ENCODE data around the gene OSBP2.

DNA sequence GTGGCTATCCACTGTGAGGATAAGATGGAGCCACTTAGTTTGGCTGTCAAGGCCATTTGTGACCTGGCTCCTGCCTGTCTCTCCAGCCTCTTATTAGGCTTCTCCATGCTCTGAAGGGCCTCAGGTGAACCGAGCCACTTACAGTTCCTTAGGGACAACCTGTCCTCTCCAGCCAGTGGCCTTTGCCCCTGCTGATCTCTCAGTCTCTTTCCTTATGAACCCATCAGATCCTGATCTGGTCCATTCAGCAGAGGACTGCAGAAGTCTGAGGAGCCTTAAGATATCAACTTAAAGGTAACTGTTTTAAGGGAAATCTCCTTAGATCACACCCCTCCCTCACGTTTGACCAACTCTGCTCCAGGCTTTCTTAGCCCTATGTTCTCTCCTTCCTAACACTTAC, 29.4 kb upstream of the OSBP2 start:
- TF ChIP-seq, protein P1, sequence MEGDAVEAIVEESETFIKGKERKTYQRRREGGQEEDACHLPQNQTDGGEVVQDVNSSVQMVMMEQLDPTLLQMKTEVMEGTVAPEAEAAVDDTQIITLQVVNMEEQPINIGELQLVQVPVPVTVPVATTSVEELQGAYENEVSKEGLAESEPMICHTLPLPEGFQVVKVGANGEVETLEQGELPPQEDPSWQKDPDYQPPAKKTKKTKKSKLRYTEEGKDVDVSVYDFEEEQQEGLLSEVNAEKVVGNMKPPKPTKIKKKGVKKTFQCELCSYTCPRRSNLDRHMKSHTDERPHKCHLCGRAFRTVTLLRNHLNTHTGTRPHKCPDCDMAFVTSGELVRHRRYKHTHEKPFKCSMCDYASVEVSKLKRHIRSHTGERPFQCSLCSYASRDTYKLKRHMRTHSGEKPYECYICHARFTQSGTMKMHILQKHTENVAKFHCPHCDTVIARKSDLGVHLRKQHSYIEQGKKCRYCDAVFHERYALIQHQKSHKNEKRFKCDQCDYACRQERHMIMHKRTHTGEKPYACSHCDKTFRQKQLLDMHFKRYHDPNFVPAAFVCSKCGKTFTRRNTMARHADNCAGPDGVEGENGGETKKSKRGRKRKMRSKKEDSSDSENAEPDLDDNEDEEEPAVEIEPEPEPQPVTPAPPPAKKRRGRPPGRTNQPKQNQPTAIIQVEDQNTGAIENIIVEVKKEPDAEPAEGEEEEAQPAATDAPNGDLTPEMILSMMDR (IDR thresholded peaks at IDR 0.05; ENCODE audit: low read length): no peak
- no peak for TF ChIP-seq EZH2 (IDR thresholded peaks at IDR 0.05; ENCODE audit: borderline replicate concordance, low read length)

All from OCI-LY1 (cell line).